Measurements from ENCODE around the gene SANBR.

GRCh38 chr2:61018798-61019197 is 46.9 kb upstream of the SANBR start:
- no peak for TF ChIP-seq ZFX (IDR thresholded peaks at IDR 0.05)
- no peak for TF ChIP-seq CTCF (conservative IDR thresholded peaks at IDR 0.05)
